HepG2 (cell line): ENCODE results near the gene HYAL1.

ENCODE experiments used
- CREM ChIP-seq, 2 experiments: sonication (generic) in 1 of 2; formaldehyde crosslinking in 1 of 2; IDR thresholded peaks; 2 replicates each; pipeline versions ENCODE4 v1.4.0 to v1.6.1; 2016 to 2020; ENCODE audit warnings: antibody characterized with exemption in 1 of 2, mild to moderate bottlenecking in 1 of 2, missing genetic modification reagents in 1 of 2
- CTCF ChIP-seq: sonication (generic); formaldehyde crosslinking; IDR thresholded peaks from 2 replicates; pipeline ENCODE4 v1.5.0; 2020; ENCODE audit warnings: mild to moderate bottlenecking, missing genetic modification reagents, moderate library complexity
- DPF2 ChIP-seq: sonication (generic); formaldehyde crosslinking; IDR thresholded peaks from 2 replicates; pipeline ENCODE4 v1.4.0; 2020; ENCODE audit warnings: mild to moderate bottlenecking, low read depth, missing genetic modification reagents, borderline replicate concordance
- NFE2L2 ChIP-seq: fragments of 150-350 bp; IDR thresholded peaks from 2 replicates; pipeline ENCODE4 v1.6.1; 2014; ENCODE audit warnings: low read length
- TFAP4 ChIP-seq: sonication (generic); IDR thresholded peaks from 2 replicates; pipeline ENCODE4 v1.6.1; 2016; ENCODE audit warnings: low read depth, borderline replicate concordance
- ZNF207 ChIP-seq: fragments of 450-650 bp; IDR thresholded peaks from 2 replicates; pipeline ENCODE4 v1.6.1; 2016; ENCODE audit warnings: antibody characterized with exemption, borderline replicate concordance
- TF ChIP-seq, protein P1 (sequence below): sonication (generic); formaldehyde crosslinking; IDR thresholded peaks from 2 replicates; pipeline ENCODE4 v1.4.0; 2020; ENCODE audit warnings: mild to moderate bottlenecking, missing genetic modification reagents

DNA sequence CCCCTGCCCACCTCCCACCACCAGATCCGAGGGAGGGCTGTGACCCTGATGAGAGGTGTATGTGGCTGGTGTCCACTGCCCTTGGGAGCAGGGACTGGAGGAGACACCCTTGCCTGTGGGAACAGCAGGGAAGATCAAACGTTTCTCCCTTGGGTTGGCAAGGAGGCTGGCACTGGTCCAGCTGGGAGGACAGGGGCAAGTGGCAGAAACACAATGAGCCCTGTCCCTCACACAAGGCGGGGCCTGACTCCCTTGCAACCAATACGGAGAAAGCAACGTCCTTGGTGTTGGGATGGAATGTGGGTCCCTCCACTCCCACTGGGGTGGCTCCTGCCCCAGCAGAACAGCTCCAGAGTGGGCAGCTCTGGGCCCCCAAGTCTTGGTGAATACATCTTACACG is 13.9 kb upstream of the HYAL1 start:
- TF ChIP-seq NFE2L2 (no peak), CTCF (CRISPR knock-in tag) (no peak), DPF2 (CRISPR knock-in tag) (no peak), TFAP4 (no peak), ZNF207 (no peak), CREM (IDR thresholded peaks at IDR 0.05) (no peak), CREM (CRISPR knock-in tag; IDR thresholded peaks at IDR 0.05) (no peak)
- TF ChIP-seq, protein P1, sequence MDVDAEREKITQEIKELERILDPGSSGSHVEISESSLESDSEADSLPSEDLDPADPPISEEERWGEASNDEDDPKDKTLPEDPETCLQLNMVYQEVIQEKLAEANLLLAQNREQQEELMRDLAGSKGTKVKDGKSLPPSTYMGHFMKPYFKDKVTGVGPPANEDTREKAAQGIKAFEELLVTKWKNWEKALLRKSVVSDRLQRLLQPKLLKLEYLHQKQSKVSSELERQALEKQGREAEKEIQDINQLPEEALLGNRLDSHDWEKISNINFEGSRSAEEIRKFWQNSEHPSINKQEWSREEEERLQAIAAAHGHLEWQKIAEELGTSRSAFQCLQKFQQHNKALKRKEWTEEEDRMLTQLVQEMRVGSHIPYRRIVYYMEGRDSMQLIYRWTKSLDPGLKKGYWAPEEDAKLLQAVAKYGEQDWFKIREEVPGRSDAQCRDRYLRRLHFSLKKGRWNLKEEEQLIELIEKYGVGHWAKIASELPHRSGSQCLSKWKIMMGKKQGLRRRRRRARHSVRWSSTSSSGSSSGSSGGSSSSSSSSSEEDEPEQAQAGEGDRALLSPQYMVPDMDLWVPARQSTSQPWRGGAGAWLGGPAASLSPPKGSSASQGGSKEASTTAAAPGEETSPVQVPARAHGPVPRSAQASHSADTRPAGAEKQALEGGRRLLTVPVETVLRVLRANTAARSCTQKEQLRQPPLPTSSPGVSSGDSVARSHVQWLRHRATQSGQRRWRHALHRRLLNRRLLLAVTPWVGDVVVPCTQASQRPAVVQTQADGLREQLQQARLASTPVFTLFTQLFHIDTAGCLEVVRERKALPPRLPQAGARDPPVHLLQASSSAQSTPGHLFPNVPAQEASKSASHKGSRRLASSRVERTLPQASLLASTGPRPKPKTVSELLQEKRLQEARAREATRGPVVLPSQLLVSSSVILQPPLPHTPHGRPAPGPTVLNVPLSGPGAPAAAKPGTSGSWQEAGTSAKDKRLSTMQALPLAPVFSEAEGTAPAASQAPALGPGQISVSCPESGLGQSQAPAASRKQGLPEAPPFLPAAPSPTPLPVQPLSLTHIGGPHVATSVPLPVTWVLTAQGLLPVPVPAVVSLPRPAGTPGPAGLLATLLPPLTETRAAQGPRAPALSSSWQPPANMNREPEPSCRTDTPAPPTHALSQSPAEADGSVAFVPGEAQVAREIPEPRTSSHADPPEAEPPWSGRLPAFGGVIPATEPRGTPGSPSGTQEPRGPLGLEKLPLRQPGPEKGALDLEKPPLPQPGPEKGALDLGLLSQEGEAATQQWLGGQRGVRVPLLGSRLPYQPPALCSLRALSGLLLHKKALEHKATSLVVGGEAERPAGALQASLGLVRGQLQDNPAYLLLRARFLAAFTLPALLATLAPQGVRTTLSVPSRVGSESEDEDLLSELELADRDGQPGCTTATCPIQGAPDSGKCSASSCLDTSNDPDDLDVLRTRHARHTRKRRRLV: no peak
